KG1 (cell line): ENCODE measurements around the gene SLK.

ENCODE experiments used
- DNase-seq: peaks from one replicate; lab custom pipeline; 2025; lab: John Stamatoyannopoulos, UW

Gene SLK

GRCh38 chr10:104052431-104052830 lies 85.5 kb downstream of the SLK start:
- DNase-seq = no peak

DNA sequence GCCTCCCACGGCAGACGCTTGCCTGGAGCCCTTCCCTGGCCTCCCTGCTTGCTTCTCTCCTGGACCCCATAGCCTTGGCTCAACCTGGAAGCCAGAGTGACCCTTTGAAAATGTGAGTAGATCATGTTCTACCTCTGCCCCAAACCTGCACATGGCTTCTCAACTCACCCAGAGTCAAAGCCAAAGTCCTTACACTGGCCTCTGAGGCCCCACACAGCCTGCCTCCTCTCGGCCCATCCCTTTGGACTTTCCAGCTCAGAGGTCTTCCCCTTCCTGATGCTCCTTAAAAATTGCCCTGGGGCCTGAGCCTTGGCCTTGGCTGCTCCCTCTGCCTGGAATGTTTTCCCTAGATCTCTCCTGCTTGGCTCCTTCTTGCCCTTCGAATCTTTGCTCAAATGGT lies 86.3 kb downstream of the SLK start:
- no peak for DNase-seq

GRCh38 chr10:104054430-104054829 lies 87.5 kb downstream of the SLK start:
- no peak for DNase-seq

GRCh38 chr10:104056619-104057273 lies 89.8 kb downstream of the SLK start:
- no peak for DNase-seq

- DNase-seq = no peak
Observed at GRCh38 chr10:104057717-104058116, 90.8 kb downstream of the SLK start.

- no peak for DNase-seq
Observed at GRCh38 chr10:104059364-104059763, 92.4 kb downstream of the SLK start.

GRCh38 chr10:104061196-104061595 lies 94.3 kb downstream of the SLK start:
- no peak for DNase-seq

DNA sequence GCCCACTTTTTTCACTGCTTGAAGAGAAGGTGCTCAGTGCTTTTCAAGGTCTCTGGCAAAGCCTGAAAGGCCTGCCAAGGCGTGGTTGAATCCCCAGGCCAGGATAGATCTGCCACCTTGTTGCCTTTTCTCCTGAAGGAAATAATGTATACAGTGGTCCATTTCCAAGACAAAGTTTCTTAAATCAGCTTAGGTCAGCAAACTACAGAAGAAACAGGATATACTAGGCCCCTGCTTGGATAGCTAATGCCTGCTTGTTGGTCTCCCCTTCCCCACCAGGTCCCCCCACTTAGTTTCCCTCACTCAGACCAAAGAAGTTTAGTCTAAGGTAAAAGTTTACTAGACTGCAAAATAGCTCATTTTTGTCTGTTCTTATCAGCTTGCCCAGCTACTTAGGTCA lies 98.8 kb downstream of the SLK start:
- DNase-seq = no peak

DNA sequence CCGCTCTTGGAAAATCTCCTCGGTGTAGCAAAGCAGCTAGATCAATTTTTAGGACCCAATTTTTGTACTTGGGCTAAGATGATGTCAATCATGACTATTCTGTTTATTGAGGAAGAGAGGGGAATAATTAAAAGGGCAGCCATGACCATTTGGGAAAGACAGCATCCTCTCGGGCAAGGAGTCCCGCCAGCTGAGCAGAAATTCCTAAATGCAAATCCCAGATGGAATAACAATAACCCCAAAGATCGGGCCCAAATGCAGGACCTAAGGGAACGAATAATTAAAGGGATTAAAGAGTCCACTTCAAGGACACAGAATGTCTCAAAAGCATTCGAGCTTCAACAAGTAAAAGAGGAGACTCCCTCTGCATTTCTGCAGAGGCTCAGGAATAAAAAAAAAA lies 100.0 kb downstream of the SLK start:
- DNase-seq = no peak

DNA sequence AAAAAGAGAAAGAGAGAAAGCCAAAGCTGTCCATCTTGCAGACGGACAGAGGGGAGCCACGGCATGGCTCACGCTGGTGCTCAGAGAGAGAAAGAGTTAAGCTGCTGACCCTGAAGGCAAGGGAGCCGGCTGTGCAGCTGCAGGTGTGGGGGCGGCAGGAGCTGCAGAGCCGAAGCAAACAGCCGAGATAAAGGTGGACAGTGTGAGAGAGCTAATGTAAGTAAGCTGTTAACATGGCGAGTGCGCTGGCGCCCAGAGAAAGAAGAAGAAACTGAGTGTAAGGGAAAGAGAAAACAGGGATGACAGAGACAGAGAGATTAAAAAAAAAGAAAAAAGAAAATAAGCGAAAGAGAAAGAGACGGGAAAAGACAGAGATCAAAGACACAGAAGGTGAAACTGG lies 100.6 kb downstream of the SLK start:
- no peak for DNase-seq

DNA sequence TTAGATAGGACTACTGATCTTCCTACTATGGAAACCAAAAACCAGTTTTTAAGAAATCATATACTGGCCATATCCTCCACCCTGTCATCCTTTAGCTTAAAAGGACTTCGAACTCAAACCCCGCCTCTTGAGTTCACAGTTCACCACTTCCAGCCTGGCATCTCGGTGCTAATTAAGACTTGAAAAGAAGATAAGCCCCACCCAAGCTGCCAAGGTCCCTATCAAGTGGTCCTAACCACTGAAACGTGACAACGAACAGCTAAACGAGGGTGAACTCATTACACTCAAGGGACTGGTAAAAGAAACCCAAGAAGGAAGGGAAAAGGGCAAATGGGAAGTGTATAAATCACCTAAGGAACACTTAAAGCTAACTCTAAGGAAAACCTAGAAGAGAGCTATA lies 102.7 kb downstream of the SLK start:
- DNase-seq = no peak

DNA sequence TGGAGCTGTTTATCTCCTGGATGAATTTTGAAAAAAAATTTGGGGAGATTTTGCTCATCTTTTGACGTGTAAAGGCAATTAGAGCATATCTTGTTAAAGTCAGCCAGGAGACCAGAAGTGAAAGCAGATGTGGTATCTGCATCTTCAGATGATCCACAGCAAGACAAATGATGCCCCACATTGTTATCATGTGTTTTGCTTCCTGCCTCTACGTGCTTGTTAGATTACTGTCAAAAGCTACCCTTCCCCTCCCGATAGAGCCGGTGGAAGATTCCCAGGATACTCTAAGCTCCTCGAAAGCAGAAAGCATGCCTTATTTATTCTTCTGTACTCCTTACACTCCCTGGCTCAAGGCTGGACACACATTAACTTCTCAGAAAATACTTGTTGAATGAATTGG lies 105.8 kb downstream of the SLK start:
- no peak for DNase-seq

DNA sequence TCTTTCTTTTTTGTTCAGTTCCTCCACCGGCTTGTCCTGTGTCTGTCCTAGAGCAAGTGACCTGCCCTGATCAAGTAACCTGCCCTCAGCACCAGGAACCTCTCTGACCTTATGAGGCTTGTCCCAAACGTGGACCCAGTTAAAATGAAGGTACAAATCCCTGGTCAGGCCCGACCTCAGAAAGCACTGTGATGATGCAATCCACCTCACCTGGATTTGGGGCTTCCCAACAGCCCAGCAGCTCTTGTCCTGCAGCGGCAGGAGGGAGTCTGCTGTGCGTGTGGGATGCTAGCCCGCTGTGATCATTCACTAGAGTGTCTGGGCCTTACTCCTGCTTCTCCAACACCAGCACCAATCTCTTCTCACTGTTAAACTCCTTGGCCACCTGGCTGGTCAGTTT lies 107.6 kb downstream of the SLK start:
- no peak for DNase-seq

- DNase-seq = no peak
Observed at GRCh38 chr10:104076743-104077160, 109.8 kb downstream of the SLK start.

GRCh38 chr10:104077247-104077646 lies 110.3 kb downstream of the SLK start:
- no peak for DNase-seq

GRCh38 chr10:104077663-104078151 lies 110.8 kb downstream of the SLK start:
- no peak for DNase-seq
